ENCODE data around the gene ILF3.

- TF ChIP-seq CTCF (IDR thresholded peaks at IDR 0.05 in 2 of 3, conservative IDR thresholded peaks at IDR 0.05 in 1 of 3; ENCODE audit: control insufficient read depth in 2 of 3, extremely low read depth in 1 of 3, insufficient read depth in 1 of 3, low read depth in 3 of 3, low read length in 3 of 3): no peak
- no peak for TF ChIP-seq FOS (IDR thresholded peaks at IDR 0.05; ENCODE audit: borderline replicate concordance, extremely low read depth, insufficient read length)
- TF ChIP-seq POLR2AphosphoS5 (IDR thresholded peaks at IDR 0.05; ENCODE audit: low read length): no peak
- no peak for TF ChIP-seq PAX5 (IDR thresholded peaks at IDR 0.05; ENCODE audit: borderline replicate concordance, low read depth, low read length)
- no peak for TF ChIP-seq RCOR1 (conservative IDR thresholded peaks at IDR 0.05; ENCODE audit: low read depth, low read length)
- no peak for TF ChIP-seq YY1 (IDR thresholded peaks at IDR 0.05; ENCODE audit: low read depth, low read length)
- no peak for TF ChIP-seq E2F8 (IDR thresholded peaks at IDR 0.05; ENCODE audit: low read depth, partially characterized antibody)
- TF ChIP-seq CHD1 (IDR thresholded peaks at IDR 0.05; ENCODE audit: low read depth, low read length): no peak
- TF ChIP-seq PRDM15 (CRISPR knock-in tag; IDR thresholded peaks at IDR 0.05): no peak
- TF ChIP-seq MTA2 (IDR thresholded peaks at IDR 0.05; ENCODE audit: low read depth): no peak
- no peak for TF ChIP-seq POLR2A (IDR thresholded peaks at IDR 0.05; ENCODE audit: low read depth, low read length)
These were observed 16.3 kb upstream of the ILF3 start for GRCh38 chr19:10637894-10638293.
